Hindlimb muscle (tissue), 1 donor: ENCODE measurements around the gene NVL. TPM values are rescaled to one million over a fixed set of nuclear protein-coding genes. Genes with fewer than 3 reads are reported as not detected.

Source experiments
- DNase-seq: peaks from one replicate; pipeline ENCODE4 v3.0.0-alpha.2; 2013
- polyA plus RNA-seq: library from polyadenylated mRNA; unstranded; fragments of 120-200 nt; gene quantifications from one replicate; pipeline ENCODE4 v1.2.1, GENCODE V29; 2013; ENCODE audit not compliant: insufficient read length

Gene NVL
- polyA plus RNA-seq, 1 donor: 24.5 TPM

DNA sequence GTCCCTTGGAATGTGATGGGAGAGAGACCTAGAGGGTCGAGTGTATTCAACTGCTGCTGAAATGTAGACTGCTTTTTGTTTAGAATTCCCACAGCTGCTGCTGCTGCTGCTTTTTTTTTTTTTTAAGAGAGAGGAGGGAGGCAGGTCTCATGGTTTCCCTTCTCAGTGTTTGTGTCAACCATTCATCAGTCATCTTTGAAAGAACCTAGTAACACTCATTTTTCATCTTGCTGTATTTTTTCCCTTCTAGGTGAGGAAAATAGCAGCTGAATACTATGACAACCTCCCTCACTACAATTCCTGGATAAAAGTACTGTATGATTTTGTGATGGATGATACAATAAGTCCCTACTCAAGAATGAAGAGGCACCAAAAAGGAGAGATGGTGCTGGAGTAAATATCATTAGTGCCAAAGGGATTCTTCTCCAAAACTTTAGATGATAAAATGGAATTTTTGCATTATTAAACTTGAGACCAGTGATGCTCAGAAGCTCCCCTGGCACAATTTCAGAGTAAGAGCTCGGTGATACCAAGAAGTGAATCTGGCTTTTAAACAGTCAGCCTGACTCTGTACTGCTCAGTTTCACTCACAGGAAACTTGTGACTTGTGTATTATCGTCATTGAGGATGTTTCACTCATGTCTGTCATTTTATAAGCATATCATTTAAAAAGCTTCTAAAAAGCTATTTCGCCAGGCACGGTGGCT lies 137.7 kb downstream of the NVL start:
- no peak for DNase-seq

DNA sequence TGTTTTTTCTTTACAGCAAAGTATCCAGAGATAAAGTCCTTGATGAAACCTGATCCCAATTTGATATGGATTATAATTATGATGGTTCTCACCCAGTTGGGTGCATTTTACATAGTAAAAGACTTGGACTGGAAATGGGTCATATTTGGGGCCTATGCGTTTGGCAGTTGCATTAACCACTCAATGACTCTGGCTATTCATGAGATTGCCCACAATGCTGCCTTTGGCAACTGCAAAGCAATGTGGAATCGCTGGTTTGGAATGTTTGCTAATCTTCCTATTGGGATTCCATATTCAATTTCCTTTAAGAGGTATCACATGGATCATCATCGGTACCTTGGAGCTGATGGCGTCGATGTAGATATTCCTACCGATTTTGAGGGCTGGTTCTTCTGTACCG lies 140.4 kb downstream of the NVL start:
- no peak for DNase-seq

DNA sequence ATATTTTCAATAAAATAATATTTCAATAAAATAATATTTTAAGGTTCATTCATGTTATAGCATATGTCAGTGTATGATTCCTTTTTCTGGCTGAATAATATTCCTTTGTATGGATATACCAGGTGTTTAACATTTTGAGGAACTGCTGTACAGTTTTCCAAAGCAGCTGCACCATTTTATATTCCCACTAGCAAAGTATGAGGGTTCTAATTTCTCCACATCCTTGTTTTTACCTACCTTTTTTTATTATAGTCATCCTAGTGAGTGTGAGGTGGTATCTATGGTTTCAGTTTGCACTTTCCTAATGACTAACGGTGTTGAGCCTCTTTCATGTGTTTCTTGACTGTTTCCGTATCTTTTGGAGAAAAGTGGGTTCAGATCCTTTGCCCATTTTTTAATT lies 141.7 kb downstream of the NVL start:
- no peak for DNase-seq

DNA sequence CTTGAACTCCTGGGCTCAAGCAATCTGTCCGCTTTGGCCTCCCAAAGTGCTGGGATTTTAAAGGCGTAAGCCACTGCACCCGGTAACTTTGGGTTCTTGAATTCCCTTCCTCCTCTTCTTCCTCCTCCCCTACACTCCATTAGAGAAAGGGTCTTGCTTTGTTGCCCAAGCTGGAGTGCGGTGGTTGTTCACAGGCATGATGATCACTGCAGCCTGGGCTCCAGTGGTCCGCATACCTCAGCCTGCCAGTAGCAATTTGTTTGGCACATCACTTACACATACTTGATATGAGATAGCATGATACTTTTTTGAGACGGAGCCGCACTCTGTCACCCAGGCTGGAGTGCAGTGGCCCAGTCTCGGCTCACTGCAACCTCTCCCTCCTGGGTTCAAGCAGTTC lies 144.8 kb downstream of the NVL start:
- DNase-seq: no peak

GRCh38 chr1:224183591-224184312 lies 146.2 kb downstream of the NVL start:
- DNase-seq: peak; percentile 81

DNA sequence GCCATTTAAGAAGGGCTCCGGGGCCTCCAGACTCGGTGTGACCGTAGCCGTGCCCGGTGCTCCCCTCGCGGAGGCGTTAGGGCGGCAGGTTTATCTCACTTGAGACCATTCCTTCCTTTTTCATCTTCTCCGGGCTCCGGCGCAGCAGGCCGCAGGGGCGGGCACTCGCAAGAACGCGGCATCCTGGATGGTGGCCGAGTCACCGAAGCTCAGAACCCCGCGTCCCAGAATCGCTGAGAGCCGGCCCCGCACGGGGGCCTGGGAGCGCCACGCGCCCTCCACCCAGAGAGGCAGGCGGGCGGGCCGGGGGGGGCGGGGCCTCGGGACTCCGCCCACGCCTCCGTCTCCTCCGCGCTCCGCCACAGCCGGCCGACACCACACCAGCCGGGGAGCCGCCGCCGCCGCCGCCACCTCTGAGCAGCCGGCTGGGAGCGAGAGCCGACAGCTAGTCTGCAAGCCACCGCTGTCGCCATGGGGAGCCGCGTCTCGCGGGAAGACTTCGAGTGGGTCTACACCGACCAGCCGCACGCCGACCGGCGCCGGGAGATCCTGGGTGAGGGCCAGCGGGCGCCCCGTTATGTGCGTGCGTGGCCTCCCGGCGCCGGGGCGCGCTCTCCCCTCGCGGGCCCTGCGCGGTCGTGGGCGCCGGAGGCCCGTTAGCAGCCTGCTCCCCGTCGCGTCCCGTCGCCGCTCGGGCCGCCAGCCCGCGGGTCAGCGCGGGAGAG lies 146.9 kb downstream of the NVL start, which contains the start of gene DEGS1:
Gene DEGS1 (plus strand): TSS at position 375 of the 725 bp plus-strand sequence. CDS start 97 bp downstream, at position 472.
- DNase-seq: peak; percentile 76

DNA sequence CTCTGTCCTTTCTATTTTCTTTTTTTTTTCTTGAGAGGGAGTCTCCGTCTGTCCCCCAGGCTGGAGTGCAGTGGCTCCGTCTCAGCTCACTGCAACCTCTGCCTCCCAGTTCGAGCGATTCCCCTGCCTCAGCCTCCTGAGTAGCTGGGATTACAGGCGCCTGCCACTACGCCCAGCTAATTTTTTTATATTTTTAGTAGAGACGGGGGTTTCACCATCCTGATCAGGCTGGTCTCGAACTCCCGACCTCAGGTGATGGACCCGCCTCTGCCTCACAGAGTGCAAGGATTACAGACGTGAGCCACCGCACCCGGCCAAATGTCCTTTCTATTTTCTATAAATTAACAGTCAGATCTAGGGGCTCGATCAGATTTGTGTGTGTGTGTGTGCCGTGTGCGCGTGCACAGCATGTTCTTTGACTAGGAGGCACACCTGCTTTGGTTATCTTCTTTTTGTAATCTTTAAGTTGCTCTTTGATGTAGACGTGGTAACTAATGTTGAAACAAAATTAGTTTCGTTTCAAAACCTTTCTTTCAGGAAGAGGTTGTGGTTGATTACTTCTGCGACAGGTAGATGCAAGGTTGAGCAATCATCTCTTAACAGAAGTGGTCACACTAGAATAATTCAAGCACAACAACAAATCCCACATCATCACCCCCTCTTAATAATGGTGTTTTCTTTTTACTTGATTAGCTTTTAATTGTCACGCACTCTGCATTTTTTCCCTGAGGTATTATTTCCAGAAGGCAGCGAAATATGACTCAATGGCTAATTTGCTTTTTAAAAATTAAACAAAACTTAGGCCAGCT lies 147.7 kb downstream of the NVL start:
- no peak for DNase-seq

DNA sequence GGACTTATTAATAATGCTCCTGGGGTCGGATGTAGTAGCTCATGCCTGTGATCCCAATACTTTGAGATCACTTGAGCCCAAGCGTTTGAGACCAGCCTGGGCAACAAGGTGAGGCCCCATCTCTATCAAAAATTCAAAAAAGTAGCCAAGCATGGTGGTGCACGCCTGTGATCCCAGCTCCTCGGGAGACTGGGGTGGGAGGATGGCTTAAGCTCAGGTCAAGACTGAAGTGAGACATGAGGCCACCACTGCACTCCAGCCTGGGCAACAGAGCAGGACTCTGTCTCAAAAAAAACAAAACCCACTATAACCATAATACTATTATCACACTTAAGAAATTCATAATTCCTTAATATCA lies 148.5 kb downstream of the NVL start:
- DNase-seq: no peak

- DNase-seq: no peak
Observed at GRCh38 chr1:224180783-224181452, 149.1 kb downstream of the NVL start.

- no peak for DNase-seq
Observed at GRCh38 chr1:224178894-224179293, 151.1 kb downstream of the NVL start.

DNA sequence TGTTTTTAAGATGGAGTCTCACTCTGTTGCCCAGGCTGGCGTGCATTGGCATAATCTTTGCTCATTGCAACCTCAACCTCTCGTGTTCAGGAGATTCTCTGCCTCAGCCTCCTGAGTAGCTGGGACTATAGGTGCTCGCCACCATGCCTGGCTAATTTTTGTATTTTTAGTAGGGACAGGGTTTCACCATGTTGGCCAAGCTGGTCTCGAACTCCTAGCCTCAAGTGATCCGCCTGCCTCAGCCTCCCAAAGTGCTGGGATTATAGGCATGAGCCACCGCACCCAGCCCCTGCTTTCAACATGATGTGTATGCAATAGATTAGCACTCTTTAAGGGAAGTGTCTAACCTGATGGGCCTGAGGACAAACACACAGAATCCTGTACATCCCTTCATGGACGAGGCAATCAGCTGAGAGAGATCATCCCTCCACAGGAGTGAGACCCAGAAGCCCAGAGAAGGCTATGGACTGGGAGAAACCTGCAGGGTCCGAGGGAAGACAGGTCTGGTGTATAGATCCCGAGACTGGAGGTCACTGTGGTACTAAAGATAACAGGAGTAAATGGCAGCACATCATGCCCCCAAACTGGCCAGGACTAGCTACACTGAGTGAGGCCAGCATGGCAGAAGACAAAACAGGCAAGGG lies 152.5 kb downstream of the NVL start:
- no peak for DNase-seq

Other genes starting within 250 kb of the NVL start
- 18.1 TPM for gene FBXO28, start 216.1 kb downstream of the NVL start, polyA plus RNA-seq
- gene DEGS1, start 146.9 kb downstream of the NVL start, polyA plus RNA-seq: 42.3 TPM
- 22.8 TPM for gene CNIH4, start 26.7 kb upstream of the NVL start, polyA plus RNA-seq
- gene WDR26, start 104.6 kb upstream of the NVL start, polyA plus RNA-seq: 69.2 TPM